GM19452 (cell line): ENCODE results near the gene RNF6.

Source experiments
- ATAC-seq: cut with Tn5 transposase; IDR thresholded peaks from one replicate; pipeline ENCODE4 v1.9.1; 2021; ENCODE audit not compliant: unreplicated experiment

The RNF6 gene

DNA sequence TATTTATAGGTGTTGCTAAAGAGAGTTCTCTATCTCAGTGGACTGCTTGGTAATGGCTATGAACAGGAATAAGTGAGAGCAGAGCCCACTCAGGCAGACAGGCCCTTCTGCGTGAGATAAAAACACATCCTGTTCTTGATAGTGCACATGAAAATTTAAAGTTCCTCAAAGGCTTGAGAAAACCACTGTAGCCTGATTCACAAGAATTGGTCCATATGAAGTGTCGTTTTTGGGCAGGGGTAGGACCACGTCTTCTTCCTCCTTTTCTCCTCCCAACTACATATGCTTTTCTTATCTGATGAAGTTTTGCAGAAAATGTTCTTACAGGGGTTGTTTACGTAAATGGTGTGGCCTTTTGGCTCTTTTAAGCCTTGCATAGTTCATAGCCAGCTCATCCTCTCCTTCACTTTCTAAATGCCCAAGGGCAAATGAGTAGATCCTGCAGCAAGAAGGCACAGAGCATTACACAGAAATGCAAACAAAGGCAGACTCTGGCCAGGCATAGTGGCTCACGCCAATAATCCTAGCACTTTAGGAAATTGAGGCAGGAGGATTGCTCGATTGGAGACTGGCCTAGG, 53.8 kb downstream of the RNF6 start:
- no peak for ATAC-seq

DNA sequence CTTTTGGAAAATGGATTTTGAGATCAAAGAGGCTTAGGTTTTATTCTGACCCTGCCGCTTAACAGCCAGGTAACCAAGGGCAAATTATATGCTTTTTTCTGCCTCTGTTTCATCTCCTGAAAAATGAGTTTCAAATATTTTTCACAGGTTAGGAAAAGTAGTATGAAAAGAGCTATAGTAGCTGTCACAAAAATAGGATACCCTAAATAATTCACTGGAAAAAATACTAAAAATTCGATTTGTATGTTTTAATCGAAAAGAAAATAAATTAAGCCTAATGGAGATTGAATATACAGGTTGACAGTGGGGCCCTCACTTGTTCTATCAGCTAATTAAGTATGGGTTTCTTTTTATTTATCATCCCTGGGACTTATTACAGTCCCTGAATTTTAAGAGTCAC, 58.3 kb downstream of the RNF6 start:
- no peak for ATAC-seq
